Smooth muscle cell (in vitro differentiated cells): ENCODE data around the gene NPW. TPM values are rescaled to one million over a fixed set of nuclear protein-coding genes. Genes with fewer than 3 reads are reported as not detected.

Source experiments
- DNase-seq: peaks from one replicate; lab custom pipeline; 2025; ENCODE audit not compliant: unreplicated experiment; lab: John Stamatoyannopoulos, UW
- H2AFZ ChIP-seq: fragments of 200-600 bp; sonication (generic); 2 replicates; pipeline ENCODE4 v1.6.0; 2016; ENCODE audit warnings: antibody characterized with exemption, low read depth, mild to moderate bottlenecking
- H3F3A ChIP-seq: fragments of 200-600 bp; sonication (generic); 2 replicates; pipeline ENCODE4 v1.6.0; 2017; ENCODE audit warnings: antibody characterized with exemption, low read depth
- H3K27ac ChIP-seq: fragments of 200-600 bp; sonication (generic); 2 replicates; pipeline ENCODE4 v1.5.1; 2016; ENCODE audit warnings: low read depth, mild to moderate bottlenecking
- H3K27me3 ChIP-seq: fragments of 200-600 bp; sonication (generic); 2 replicates; pipeline ENCODE4 v1.6.1; 2016; ENCODE audit warnings: low read depth, mild to moderate bottlenecking
- H3K36me3 ChIP-seq: fragments of 200-600 bp; sonication (generic); 2 replicates; pipeline ENCODE4 v1.5.1; 2016; ENCODE audit warnings: low read depth
- H3K4me1 ChIP-seq: fragments of 200-600 bp; sonication (generic); 2 replicates; pipeline ENCODE4 v1.5.1; 2016; ENCODE audit warnings: low read depth
- H3K4me2 ChIP-seq: fragments of 200-600 bp; sonication (generic); 2 replicates; pipeline ENCODE4 v1.6.0; 2016; ENCODE audit warnings: mild to moderate bottlenecking
- H3K4me3 ChIP-seq: fragments of 200-600 bp; sonication (generic); 2 replicates; pipeline ENCODE4 v1.5.1; 2016; ENCODE audit warnings: mild to moderate bottlenecking
- H3K79me2 ChIP-seq: fragments of 200-600 bp; sonication (generic); 2 replicates; pipeline ENCODE4 v1.6.0; 2016; ENCODE audit warnings: low read depth, mild to moderate bottlenecking
- H3K9ac ChIP-seq: fragments of 200-600 bp; sonication (generic); 2 replicates; pipeline ENCODE4 v1.6.0; 2016; ENCODE audit warnings: low read depth
- H3K9me3 ChIP-seq: fragments of 200-600 bp; sonication (generic); replicated peaks from 2 replicates; pipeline ENCODE4 v1.5.1; 2016; ENCODE audit warnings: low read depth
- H4K20me1 ChIP-seq: fragments of 200-600 bp; sonication (generic); 2 replicates; pipeline ENCODE4 v1.6.0; 2016; ENCODE audit warnings: low read depth
- WGBS: methylation state at CpG from one replicate; pipeline ENCODE4 v1.1.7; 2016; ENCODE audit warnings: low lambda C conversion rate; 5-methylcytosine and 5-hydroxymethylcytosine counted together
- polyA plus RNA-seq: library from polyadenylated mRNA; unstranded; fragments of >200 nt; fragmentation: Nextera tagmentation; extraction: Ambion mirVana; gene quantifications from 2 replicates; pipeline ENCODE4 v1.2.1, GENCODE V29; 2016
- total RNA-seq: library from RNA; depleted of rRNA; stranded (reverse); fragments of >200 nt; gene quantifications from 2 replicates; pipeline ENCODE4 v1.2.3, GENCODE V29; 2014
- TF ChIP-seq, protein P1 (sequence below): fragments of 200-600 bp; sonication (generic); IDR thresholded peaks from 2 replicates; pipeline ENCODE4 v1.5.1; 2017; ENCODE audit warnings: borderline replicate concordance, mild to moderate bottlenecking, antibody characterized with exemption; ENCODE audit not compliant: insufficient read depth, poor library complexity, severe bottlenecking

The NPW gene
- total and polyA plus RNA-seq, 2 experiments from 2014 or later = 13.1 to 185 TPM

DNA sequence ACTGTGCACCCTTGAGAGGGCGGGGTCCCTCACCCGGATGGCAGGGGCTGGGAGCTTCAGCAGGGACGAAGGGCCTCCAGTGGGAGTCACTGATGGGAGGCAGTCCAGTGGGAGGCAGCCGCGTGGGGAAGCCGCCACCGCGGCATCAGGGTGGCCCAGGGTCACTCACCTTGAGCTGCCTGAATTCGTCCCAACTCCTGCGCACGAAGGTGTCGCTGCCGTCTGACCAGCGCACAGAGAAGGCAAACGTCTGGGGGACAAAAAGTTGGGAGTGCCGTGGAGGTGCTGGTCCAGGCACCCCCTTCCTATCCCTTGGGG lies 38.9 kb upstream of the NPW start:
- H3K27me3 ChIP-seq = peaks cover 54% of the 10 kb centered on the region
- H3K79me2 ChIP-seq = no peaks in the 10 kb centered on the region
- no peak overlapping the region for H3K27ac ChIP-seq

DNA sequence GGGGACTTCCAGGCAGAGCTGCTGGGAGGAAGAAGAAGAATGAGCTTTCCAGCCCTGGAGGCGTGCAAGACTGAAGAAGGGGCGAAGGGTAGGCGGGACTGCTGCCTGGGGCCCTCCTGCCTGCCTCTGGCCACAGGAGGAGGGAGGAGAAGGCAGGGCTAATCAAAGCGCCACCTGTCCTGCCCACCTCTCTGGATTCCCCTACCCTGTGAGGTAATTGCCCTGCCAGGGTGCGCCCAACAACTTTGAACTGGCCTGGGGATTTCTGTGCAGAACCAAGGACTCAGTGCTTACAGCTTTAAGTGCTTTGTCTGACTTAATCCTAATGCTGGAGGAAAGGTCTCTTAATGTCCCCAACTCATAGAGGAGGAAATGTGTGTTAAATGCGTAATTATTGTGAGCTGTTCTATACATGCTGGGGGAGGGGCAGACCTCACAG lies 38.2 kb upstream of the NPW start, which contains the start of gene NOXO1:
Gene NOXO1 (minus strand): TSS at position 72 of the 439 bp plus-strand sequence. CDS start 290 bp downstream, outside the sequence.
- no peak within 1 kb of the TSS for H3K27ac ChIP-seq
- TF ChIP-seq, protein P1, sequence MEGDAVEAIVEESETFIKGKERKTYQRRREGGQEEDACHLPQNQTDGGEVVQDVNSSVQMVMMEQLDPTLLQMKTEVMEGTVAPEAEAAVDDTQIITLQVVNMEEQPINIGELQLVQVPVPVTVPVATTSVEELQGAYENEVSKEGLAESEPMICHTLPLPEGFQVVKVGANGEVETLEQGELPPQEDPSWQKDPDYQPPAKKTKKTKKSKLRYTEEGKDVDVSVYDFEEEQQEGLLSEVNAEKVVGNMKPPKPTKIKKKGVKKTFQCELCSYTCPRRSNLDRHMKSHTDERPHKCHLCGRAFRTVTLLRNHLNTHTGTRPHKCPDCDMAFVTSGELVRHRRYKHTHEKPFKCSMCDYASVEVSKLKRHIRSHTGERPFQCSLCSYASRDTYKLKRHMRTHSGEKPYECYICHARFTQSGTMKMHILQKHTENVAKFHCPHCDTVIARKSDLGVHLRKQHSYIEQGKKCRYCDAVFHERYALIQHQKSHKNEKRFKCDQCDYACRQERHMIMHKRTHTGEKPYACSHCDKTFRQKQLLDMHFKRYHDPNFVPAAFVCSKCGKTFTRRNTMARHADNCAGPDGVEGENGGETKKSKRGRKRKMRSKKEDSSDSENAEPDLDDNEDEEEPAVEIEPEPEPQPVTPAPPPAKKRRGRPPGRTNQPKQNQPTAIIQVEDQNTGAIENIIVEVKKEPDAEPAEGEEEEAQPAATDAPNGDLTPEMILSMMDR = no peak
- no peaks in the 10 kb centered on the region for H3K9me3 ChIP-seq
- no peak within 1 kb of the TSS for H2AFZ ChIP-seq
- no peaks in the 10 kb centered on the region for H3K79me2 ChIP-seq
- 59% methylated on average over 6 of the region's 6 CpGs for WGBS
- H3K36me3 ChIP-seq = no peaks in the 10 kb centered on the region
- no peaks in the 10 kb centered on the region for H4K20me1 ChIP-seq
- H3K4me2 ChIP-seq = no peak within 1 kb of the TSS
- no peak within 1 kb of the TSS for H3K4me3 ChIP-seq
- no peak for DNase-seq
- H3K4me1 ChIP-seq = peaks cover 28% of the 10 kb centered on the region
- no peak within 1 kb of the TSS for H3K9ac ChIP-seq
- H3K27me3 ChIP-seq = peaks cover 54% of the 10 kb centered on the region
- peaks cover 7% of the 10 kb centered on the region for H3F3A ChIP-seq

More for the DNA sequence above, 38.9 kb upstream of the NPW start:
- Histone ChIP-seq H3K9ac (no peak overlapping the region), H3K36me3 (no peaks in the 10 kb centered on the region), H3K4me3 (no peak overlapping the region), H3K4me1 (peaks cover 28% of the 10 kb centered on the region), H3K4me2 (no peak overlapping the region), H3K9me3 (no peaks in the 10 kb centered on the region), H3F3A (peaks cover 7% of the 10 kb centered on the region), H2AFZ (no peak overlapping the region), H4K20me1 (no peaks in the 10 kb centered on the region)
- DNase-seq = no peak
- TF ChIP-seq, protein P1 = no peak
- 49% methylated on average over 13 of the region's 16 CpGs for WGBS

- H3F3A ChIP-seq = peaks cover 7% of the 10 kb centered on the region
- no peak for DNase-seq
- no peak overlapping the region for H3K4me2 ChIP-seq
- no peaks in the 10 kb centered on the region for H4K20me1 ChIP-seq
- no peak overlapping the region for H3K9ac ChIP-seq
- H3K4me3 ChIP-seq = no peak overlapping the region
- H3K4me1 ChIP-seq = peaks cover 28% of the 10 kb centered on the region
- H3K79me2 ChIP-seq = no peaks in the 10 kb centered on the region
- TF ChIP-seq, protein P1 = no peak
- no peak overlapping the region for H3K27ac ChIP-seq
- WGBS = 85% methylated on average over 5 of the region's 5 CpGs
- peaks cover 54% of the 10 kb centered on the region for H3K27me3 ChIP-seq
- H3K36me3 ChIP-seq = no peaks in the 10 kb centered on the region
- no peaks in the 10 kb centered on the region for H3K9me3 ChIP-seq
- H2AFZ ChIP-seq = no peak overlapping the region
Observed at GRCh38 chr16:1982013-1982433, 37.6 kb upstream of the NPW start.

DNA sequence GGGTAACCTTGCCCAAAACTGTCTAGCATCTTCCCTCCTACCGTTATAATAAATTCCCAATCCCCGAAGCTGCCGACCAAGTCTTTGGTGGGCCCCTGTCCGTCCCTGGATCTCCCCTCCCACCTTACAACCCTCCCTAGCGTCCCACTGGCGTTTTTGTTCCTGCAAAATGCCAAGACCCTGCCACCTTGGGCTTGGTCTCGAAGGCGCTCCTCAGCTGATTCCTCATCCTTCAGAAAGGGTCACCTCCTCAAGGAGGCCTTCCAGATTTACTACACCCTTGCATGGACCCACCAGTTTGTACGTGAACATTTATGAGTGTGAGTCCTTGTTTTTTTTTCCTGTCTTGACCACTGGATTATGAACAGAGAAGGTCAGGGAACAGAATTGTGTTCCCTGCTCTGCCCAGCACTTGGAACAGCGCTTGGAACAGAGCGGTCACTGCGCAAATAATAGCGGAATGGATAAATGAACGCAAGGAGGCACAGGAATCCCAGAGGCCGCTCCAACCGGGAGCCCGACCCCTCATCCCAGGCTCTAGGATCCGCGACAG lies 36.5 kb upstream of the NPW start:
- H3K36me3 ChIP-seq = no peaks in the 10 kb centered on the region
- H3K4me3 ChIP-seq = peak overlapping the region; percentile 89
- H3K4me1 ChIP-seq = peaks cover 28% of the 10 kb centered on the region
- H3K9me3 ChIP-seq = no peaks in the 10 kb centered on the region
- H3K9ac ChIP-seq = no peak overlapping the region
- H4K20me1 ChIP-seq = no peaks in the 10 kb centered on the region
- H3F3A ChIP-seq = peaks cover 7% of the 10 kb centered on the region
- no peak for DNase-seq
- TF ChIP-seq, protein P1 = peak; percentile 6
- peak overlapping the region; percentile 99 for H3K4me2 ChIP-seq
- H2AFZ ChIP-seq = no peak overlapping the region
- no peaks in the 10 kb centered on the region for H3K79me2 ChIP-seq
- H3K27ac ChIP-seq = no peak overlapping the region
- peaks cover 53% of the 10 kb centered on the region for H3K27me3 ChIP-seq
- WGBS = 35% methylated on average over 19 of the region's 19 CpGs
